GM12892 (cell line): Measurements from ENCODE around the gene FTH1.

ENCODE experiments used
- POLR2A ChIP-seq: IDR thresholded peaks from 2 replicates; pipeline ENCODE4 v1.6.1; 2011; ENCODE audit warnings: low read depth, low read length, control low read depth
- POLR2AphosphoS5 ChIP-seq: IDR thresholded peaks from 2 replicates; pipeline ENCODE4 v1.6.1; 2011; ENCODE audit warnings: low read depth, low read length, control low read depth
- TAF1 ChIP-seq: IDR thresholded peaks from 2 replicates; pipeline ENCODE4 v1.6.1; 2011; ENCODE audit warnings: low read depth, mild to moderate bottlenecking, control low read depth, low read length, borderline replicate concordance

- TF ChIP-seq POLR2A (no peak), POLR2AphosphoS5 (no peak), TAF1 (no peak)
Measured at GRCh38 chr11:61916737-61917333, 50.6 kb downstream of the FTH1 start.
